NT2/D1 (cell line): ENCODE data around the gene PIM2.
A peak's percentile ranks its signal among the peaks of the same experiment; 100 is the strongest.

Experiments
- DNase-seq: peaks from one replicate; pipeline ENCODE4 v3.0.0-alpha.2; 2011; ENCODE audit warnings: low read depth, low spot score
- H3K27me3 ChIP-seq: 2 replicates; pipeline ENCODE4 v1.6.0; 2011; ENCODE audit warnings: mild to moderate bottlenecking; ENCODE audit not compliant: insufficient read length, insufficient read depth
- H3K36me3 ChIP-seq: 2 replicates; pipeline ENCODE4 v1.6.1; 2011; ENCODE audit warnings: mild to moderate bottlenecking, low read length, mixed read lengths; ENCODE audit not compliant: insufficient read depth, insufficient read length
- H3K4me1 ChIP-seq: 2 replicates; pipeline ENCODE4 v1.5.1; 2011; ENCODE audit not compliant: insufficient read depth, insufficient read length
- H3K4me3 ChIP-seq: 2 replicates; pipeline ENCODE4 v1.5.1; 2011; ENCODE audit warnings: low read depth; ENCODE audit not compliant: insufficient read length
- H3K9ac ChIP-seq: 2 replicates; pipeline ENCODE4 v1.6.0; 2011; ENCODE audit warnings: low read depth; ENCODE audit not compliant: insufficient read length
- H3K9me3 ChIP-seq: 2 replicates; pipeline ENCODE4 v1.5.1; 2011; ENCODE audit warnings: mild to moderate bottlenecking, low read length; ENCODE audit not compliant: insufficient read depth
- SUZ12 ChIP-seq: IDR thresholded peaks from 2 replicates; pipeline ENCODE4 v1.6.1; 2011; ENCODE audit not compliant: insufficient read length, insufficient read depth; ENCODE audit errors: extremely low read depth
- YY1 ChIP-seq: IDR thresholded peaks from 2 replicates; pipeline ENCODE4 v1.6.1; 2011; ENCODE audit not compliant: insufficient read length, insufficient read depth
- ZNF274 ChIP-seq: IDR thresholded peaks from 2 replicates; pipeline ENCODE4 v1.6.1; 2011; ENCODE audit warnings: mild to moderate bottlenecking, low read depth, low read length

The PIM2 gene

GRCh38 chrX:48918643-48919340 is at the start of gene PIM2:
Gene PIM2 (minus strand): TSS chrX:48919024. CDS start chrX:48918834, 190 bp downstream.
- TF ChIP-seq YY1 (no peak), ZNF274 (no peak), SUZ12 (no peak)
- H3K36me3 ChIP-seq, result peaks cover 46% of the 10 kb centered on the region
- no peaks in the 10 kb centered on the region for H3K9me3 ChIP-seq
- H3K4me3 ChIP-seq, result peak within 1 kb of the TSS; percentile 96
- H3K4me1 ChIP-seq, result peaks cover 5% of the 10 kb centered on the region
- H3K9ac ChIP-seq, result peak within 1 kb of the TSS; percentile 96
- DNase-seq, result peak; percentile 94
- H3K27me3 ChIP-seq, result no peaks in the 10 kb centered on the region

- H3K36me3 ChIP-seq, result peaks cover 38% of the 10 kb centered on the region
- TF ChIP-seq SUZ12 (no peak), YY1 (no peak), ZNF274 (no peak)
- H3K9me3 ChIP-seq, result no peaks in the 10 kb centered on the region
- H3K4me3 ChIP-seq, result no peak overlapping the region
- no peak for DNase-seq
- peaks cover 5% of the 10 kb centered on the region for H3K4me1 ChIP-seq
- no peak overlapping the region for H3K9ac ChIP-seq
- H3K27me3 ChIP-seq, result no peaks in the 10 kb centered on the region
These were observed 49.6 kb upstream of the PIM2 start for GRCh38 chrX:48968377-48968776.

GRCh38 chrX:48966796-48967579 is 48.2 kb upstream of the PIM2 start:
- no peak for TF ChIP-seq SUZ12
- no peak for TF ChIP-seq ZNF274
- no peak for TF ChIP-seq YY1
- Histone ChIP-seq H3K4me1 (peaks cover 11% of the 10 kb centered on the region), H3K36me3 (peaks cover 40% of the 10 kb centered on the region), H3K9ac (no peak overlapping the region), H3K4me3 (no peak overlapping the region), H3K9me3 (no peaks in the 10 kb centered on the region), H3K27me3 (no peaks in the 10 kb centered on the region)
- DNase-seq, result no peak

GRCh38 chrX:48965959-48966358 is 47.1 kb upstream of the PIM2 start:
- no peaks in the 10 kb centered on the region for H3K27me3 ChIP-seq
- H3K4me3 ChIP-seq, result no peak overlapping the region
- no peaks in the 10 kb centered on the region for H3K9me3 ChIP-seq
- no peak overlapping the region for H3K9ac ChIP-seq
- peaks cover 42% of the 10 kb centered on the region for H3K36me3 ChIP-seq
- TF ChIP-seq YY1 (no peak), SUZ12 (no peak), ZNF274 (no peak)
- H3K4me1 ChIP-seq, result peaks cover 15% of the 10 kb centered on the region
- no peak for DNase-seq

- no peaks in the 10 kb centered on the region for H3K9me3 ChIP-seq
- no peaks in the 10 kb centered on the region for H3K27me3 ChIP-seq
- no peak for DNase-seq
- peaks cover 30% of the 10 kb centered on the region for H3K36me3 ChIP-seq
- H3K4me3 ChIP-seq, result no peak overlapping the region
- peak overlapping the region; percentile 52 for H3K9ac ChIP-seq
- peaks cover 9% of the 10 kb centered on the region for H3K4me1 ChIP-seq
- TF ChIP-seq ZNF274, result no peak
These were observed 42.8 kb upstream of the PIM2 start for GRCh38 chrX:48961585-48962091.

- H3K9me3 ChIP-seq, result no peaks in the 10 kb centered on the region
These were observed 41.5 kb upstream of the PIM2 start for GRCh38 chrX:48960291-48960690.

GRCh38 chrX:48958635-48959094 is 39.8 kb upstream of the PIM2 start:
- TF ChIP-seq YY1 (no peak), SUZ12 (no peak), ZNF274 (no peak)
- Histone ChIP-seq H3K4me1 (peaks cover 12% of the 10 kb centered on the region), H3K4me3 (peak overlapping the region; percentile 31), H3K36me3 (peaks cover 40% of the 10 kb centered on the region), H3K9ac (peak overlapping the region; percentile 76), H3K27me3 (no peaks in the 10 kb centered on the region), H3K9me3 (no peaks in the 10 kb centered on the region)
- DNase-seq, result no peak

More at GRCh38 chrX:48960291-48960690, 41.5 kb upstream of the PIM2 start:
- H3K27me3 ChIP-seq, result no peaks in the 10 kb centered on the region
- peaks cover 12% of the 10 kb centered on the region for H3K4me1 ChIP-seq
- no peak overlapping the region for H3K9ac ChIP-seq
- H3K4me3 ChIP-seq, result no peak overlapping the region
- peaks cover 31% of the 10 kb centered on the region for H3K36me3 ChIP-seq
- DNase-seq, result no peak
- TF ChIP-seq SUZ12 (no peak), ZNF274 (no peak), YY1 (no peak)
